Calu3 (cell line): Measurements from ENCODE around the gene TMED10. TPM values are rescaled to one million over a fixed set of nuclear protein-coding genes. Genes with fewer than 3 reads are reported as not detected.

ENCODE experiments used
- BruUV-seq: library from RNA; stranded (reverse); fragments of 400-500 nt; replicated peaks from 2 replicates; lab custom pipeline; 2021; lab: Mats Ljungman, UMichigan
- CTCF ChIA-PET: fragments of 300-600 bp; sonication (Branson Sonifier 250); formaldehyde crosslinking; loops from one replicate; lab custom pipeline; 2022; ENCODE audit warnings: antibody characterized with exemption; lab: Charles Lee
- DNase-seq: peaks from one replicate; pipeline ENCODE4 v3.0.0; 2022
- H3K27ac Mint-ChIP-seq: one replicate; pipeline ENCODE4 v1.8.0; 2022; ENCODE audit warnings: mixed read lengths; ENCODE audit not compliant: unreplicated experiment
- H3K27me3 Mint-ChIP-seq: one replicate; pipeline ENCODE4 v1.8.0; 2022; ENCODE audit warnings: mixed read lengths; ENCODE audit not compliant: unreplicated experiment
- H3K36me3 Mint-ChIP-seq: one replicate; pipeline ENCODE4 v1.8.0; 2022; ENCODE audit warnings: mild to moderate bottlenecking, moderate library complexity, mixed read lengths; ENCODE audit not compliant: insufficient read depth, unreplicated experiment
- H3K4me1 Mint-ChIP-seq: one replicate; pipeline ENCODE4 v1.8.0; 2022; ENCODE audit warnings: mild to moderate bottlenecking, low read depth, mixed read lengths; ENCODE audit not compliant: unreplicated experiment
- H3K4me3 Mint-ChIP-seq: one replicate; pipeline ENCODE4 v1.8.0; 2022; ENCODE audit warnings: mild to moderate bottlenecking, low read depth, moderate library complexity, mixed read lengths; ENCODE audit not compliant: unreplicated experiment
- H3K9me3 Mint-ChIP-seq: one replicate; pipeline ENCODE4 v1.8.0; 2022; ENCODE audit warnings: low read depth, mixed read lengths; ENCODE audit not compliant: unreplicated experiment
- intact Hi-C: fragments of 100-400 bp; cut with micrococcal nuclease; formaldehyde crosslinking; loops from one replicate; pipeline ENCODE4 v1.10.0; 2022; ENCODE audit not compliant: unreplicated experiment
- total RNA-seq: library from RNA; stranded (reverse); gene quantifications from 2 replicates; pipeline ENCODE4 v1.2.3, GENCODE V29; 2022
- TF ChIP-seq, protein P1 (sequence below): fragments of 200-600 bp; IDR thresholded peaks from one replicate; pipeline ENCODE4 v1.8.0; 2022; ENCODE audit warnings: antibody characterized with exemption; ENCODE audit not compliant: unreplicated experiment

TMED10 gene
- total RNA-seq, 1 experiment from 2014 or later: 391 TPM

- H3K4me1 Mint-ChIP-seq: peaks cover 34% of the 10 kb centered on the region
- H3K27me3 Mint-ChIP-seq: no peaks in the 10 kb centered on the region
- no peak overlapping the region for H3K27ac Mint-ChIP-seq
- BruUV-seq: no TSS peak
- CTCF ChIA-PET: no interaction called here
- no peak for DNase-seq
- H3K9me3 Mint-ChIP-seq: no peaks in the 10 kb centered on the region
- intact Hi-C loops: no loop called here
- peaks cover 16% of the 10 kb centered on the region for H3K36me3 Mint-ChIP-seq
- TF ChIP-seq, protein P1, sequence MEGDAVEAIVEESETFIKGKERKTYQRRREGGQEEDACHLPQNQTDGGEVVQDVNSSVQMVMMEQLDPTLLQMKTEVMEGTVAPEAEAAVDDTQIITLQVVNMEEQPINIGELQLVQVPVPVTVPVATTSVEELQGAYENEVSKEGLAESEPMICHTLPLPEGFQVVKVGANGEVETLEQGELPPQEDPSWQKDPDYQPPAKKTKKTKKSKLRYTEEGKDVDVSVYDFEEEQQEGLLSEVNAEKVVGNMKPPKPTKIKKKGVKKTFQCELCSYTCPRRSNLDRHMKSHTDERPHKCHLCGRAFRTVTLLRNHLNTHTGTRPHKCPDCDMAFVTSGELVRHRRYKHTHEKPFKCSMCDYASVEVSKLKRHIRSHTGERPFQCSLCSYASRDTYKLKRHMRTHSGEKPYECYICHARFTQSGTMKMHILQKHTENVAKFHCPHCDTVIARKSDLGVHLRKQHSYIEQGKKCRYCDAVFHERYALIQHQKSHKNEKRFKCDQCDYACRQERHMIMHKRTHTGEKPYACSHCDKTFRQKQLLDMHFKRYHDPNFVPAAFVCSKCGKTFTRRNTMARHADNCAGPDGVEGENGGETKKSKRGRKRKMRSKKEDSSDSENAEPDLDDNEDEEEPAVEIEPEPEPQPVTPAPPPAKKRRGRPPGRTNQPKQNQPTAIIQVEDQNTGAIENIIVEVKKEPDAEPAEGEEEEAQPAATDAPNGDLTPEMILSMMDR: no peak
- H3K4me3 Mint-ChIP-seq: no peak overlapping the region
Measured at GRCh38 chr14:75168586-75169335, 7.7 kb downstream of the TMED10 start.

DNA sequence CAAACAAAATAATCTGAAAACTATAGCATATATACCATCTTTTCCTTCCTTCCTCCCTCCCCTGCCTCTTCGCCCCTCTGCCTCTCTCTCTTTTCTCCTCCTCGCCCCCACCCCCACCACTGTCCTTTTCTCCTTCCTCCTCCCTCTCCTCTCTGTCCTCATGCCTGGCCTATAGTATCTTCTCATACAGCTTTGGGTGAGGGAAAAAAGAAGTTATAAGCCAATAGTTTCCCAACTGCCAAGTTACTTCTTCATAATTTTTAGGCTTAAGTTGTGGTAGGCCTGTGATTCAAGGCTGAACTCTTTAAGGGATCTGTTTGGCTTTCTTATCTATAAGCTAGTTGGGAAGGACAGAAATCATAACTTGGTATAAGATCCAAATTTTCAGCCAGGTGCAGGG, 9.1 kb downstream of the TMED10 start:
- BruUV-seq: no TSS peak
- Mint-ChIP-seq H3K27me3 (no peaks in the 10 kb centered on the region), H3K36me3 (peaks cover 16% of the 10 kb centered on the region), H3K9me3 (no peaks in the 10 kb centered on the region), H3K4me1 (peaks cover 32% of the 10 kb centered on the region), H3K27ac (no peak overlapping the region), H3K4me3 (no peak overlapping the region)
- CTCF ChIA-PET: interaction anchor here (0.7 kb wide), 2 partner anchors 128 to 1705 kb away, joined by 3 to 4 read pairs; no protein-coding TSS in a partner anchor
- TF ChIP-seq, protein P1: no peak
- no peak for DNase-seq
- intact Hi-C loops: no loop called here

DNA sequence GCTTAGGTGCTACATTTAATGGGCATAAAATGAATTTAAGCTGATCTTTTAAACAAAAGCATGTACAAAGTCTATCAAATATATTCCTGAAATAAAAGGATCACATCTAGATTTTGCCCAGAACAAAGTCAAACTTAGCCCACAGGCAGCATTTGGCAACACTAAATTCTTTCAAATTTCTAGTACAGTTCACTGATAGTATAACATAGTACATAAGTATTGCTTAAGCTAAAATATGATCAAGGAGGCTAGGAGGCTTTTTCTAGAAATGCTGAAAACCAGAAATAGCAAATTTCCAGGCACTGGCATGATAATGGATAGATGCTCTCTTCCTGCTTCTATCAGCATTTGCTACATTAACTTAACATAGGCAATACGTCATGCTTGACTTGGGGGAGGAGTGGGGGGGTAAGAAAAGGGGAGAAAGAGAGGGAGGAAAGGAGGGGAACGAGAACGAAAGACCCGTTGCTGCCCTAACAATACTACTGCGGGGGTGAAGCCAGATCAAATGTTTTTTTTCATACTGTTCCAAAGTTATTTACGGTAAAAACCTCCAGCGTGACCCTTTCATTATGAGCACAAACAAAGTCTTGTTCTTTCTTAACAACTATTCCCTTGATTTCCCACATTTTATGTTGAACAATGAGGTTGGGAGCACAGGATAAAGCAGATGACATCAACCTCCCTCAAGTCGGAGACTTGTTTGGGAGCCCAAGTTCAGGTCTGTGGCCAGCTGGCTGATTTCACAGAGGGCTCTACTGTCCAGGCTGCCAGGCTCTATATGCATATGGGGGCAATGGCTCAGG, 10.6 kb downstream of the TMED10 start:
- Mint-ChIP-seq H3K36me3 (peaks cover 14% of the 10 kb centered on the region), H3K4me3 (no peak overlapping the region), H3K27ac (no peak overlapping the region), H3K4me1 (peaks cover 36% of the 10 kb centered on the region), H3K27me3 (no peaks in the 10 kb centered on the region), H3K9me3 (no peaks in the 10 kb centered on the region)
- CTCF ChIA-PET: interaction anchor here (0.8 kb wide), 1 partner anchor 61 kb away, joined by 6 read pairs; no protein-coding TSS in a partner anchor
- BruUV-seq: no TSS peak
- TF ChIP-seq, protein P1: no peak
- intact Hi-C loops: no loop called here
- DNase-seq: no peak

- intact Hi-C loops: no loop called here
- no TSS peak for BruUV-seq
- TF ChIP-seq, protein P1: no peak
- H3K9me3 Mint-ChIP-seq: no peaks in the 10 kb centered on the region
- H3K27me3 Mint-ChIP-seq: no peaks in the 10 kb centered on the region
- H3K27ac Mint-ChIP-seq: no peak overlapping the region
- no peak for DNase-seq
- CTCF ChIA-PET: no interaction called here
- H3K36me3 Mint-ChIP-seq: peaks cover 10% of the 10 kb centered on the region
- H3K4me3 Mint-ChIP-seq: no peak overlapping the region
- H3K4me1 Mint-ChIP-seq: peaks cover 38% of the 10 kb centered on the region
Measured at GRCh38 chr14:75164809-75165208, 11.6 kb downstream of the TMED10 start.
